Measurements from ENCODE around the gene EPHA8. TPM values are rescaled to one million over a fixed set of nuclear protein-coding genes. Genes with fewer than 3 reads are reported as not detected.

EPHA8 gene
- total RNA-seq, 1 donor from 2014 or later, result not detected

DNA sequence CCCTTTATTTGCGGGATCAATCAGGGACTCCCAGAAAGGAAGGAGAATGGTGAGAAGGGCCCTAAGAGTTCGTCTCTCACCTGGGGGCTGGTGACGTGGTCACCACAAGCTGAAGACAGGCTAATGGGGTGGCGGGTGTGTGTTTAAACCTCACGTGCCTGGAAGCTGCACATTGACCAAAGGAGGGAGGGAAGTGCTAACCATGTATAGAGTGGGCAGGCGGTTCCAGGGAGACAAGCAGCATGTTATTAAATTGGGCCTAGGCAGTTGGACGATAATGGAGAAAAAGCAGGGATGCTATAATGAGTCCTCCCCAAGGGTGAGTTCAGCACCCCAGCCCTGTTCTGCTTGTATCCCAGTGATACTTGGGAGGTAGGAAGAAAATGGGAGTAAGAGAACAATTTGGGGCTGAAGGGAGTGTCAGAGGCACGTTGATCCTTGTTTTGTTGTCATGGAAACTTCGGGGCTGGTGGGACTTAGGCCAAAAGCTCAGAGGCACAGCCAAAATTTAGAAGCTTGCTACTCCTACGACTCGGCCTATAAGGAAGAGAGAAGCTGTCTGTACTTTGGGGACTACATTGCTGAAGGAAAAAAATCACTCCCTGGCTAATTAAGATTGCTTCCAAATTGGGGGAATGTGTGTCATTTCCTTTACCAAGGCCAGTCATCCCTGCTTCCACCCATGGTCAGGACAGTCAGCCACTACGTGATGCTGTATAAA is 33.2 kb upstream of the EPHA8 start:
- H3K27ac Mint-ChIP-seq (ENCODE audit: unreplicated experiment), result no peak overlapping the region
- H3K27me3 Mint-ChIP-seq (ENCODE audit: low read depth), result no peaks in the 10 kb centered on the region
- DNase-seq (ENCODE audit: low spot score), result no peak
- H3K9me3 Mint-ChIP-seq (ENCODE audit: low read depth), result no peaks in the 10 kb centered on the region
- no peak for TF ChIP-seq CTCF (IDR thresholded peaks at IDR 0.05)
- H3K4me3 Mint-ChIP-seq (ENCODE audit: unreplicated experiment), result no peak overlapping the region
- H3K36me3 Mint-ChIP-seq (ENCODE audit: low read depth), result peaks cover 12% of the 10 kb centered on the region
- no peaks in the 10 kb centered on the region for H3K4me1 Mint-ChIP-seq (ENCODE audit: low read depth)

DNA sequence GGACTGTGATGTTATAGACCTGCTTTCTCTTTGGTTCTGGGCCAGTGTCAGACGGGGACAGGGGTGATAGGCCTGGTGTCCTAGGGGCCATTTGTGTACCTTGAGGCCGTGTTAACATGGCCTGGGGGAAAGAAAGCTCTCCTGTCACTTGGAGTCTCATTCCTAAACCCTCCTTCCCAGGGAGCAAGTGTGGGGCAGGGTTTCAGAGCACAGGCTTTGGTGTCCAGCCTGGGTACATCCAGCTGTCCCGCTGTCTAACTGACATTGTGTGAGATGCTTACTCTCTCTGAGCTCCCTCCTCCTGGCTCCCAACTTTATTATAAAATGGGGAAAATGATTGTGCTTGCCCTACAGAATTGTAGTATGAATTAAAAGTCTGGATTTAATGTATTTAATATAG is 32.6 kb upstream of the EPHA8 start:
- Mint-ChIP-seq H3K4me1 (ENCODE audit: low read depth) (no peaks in the 10 kb centered on the region), H3K36me3 (ENCODE audit: low read depth) (peaks cover 8% of the 10 kb centered on the region), H3K4me3 (ENCODE audit: unreplicated experiment) (no peak overlapping the region), H3K9me3 (ENCODE audit: low read depth) (no peaks in the 10 kb centered on the region), H3K27ac (ENCODE audit: unreplicated experiment) (no peak overlapping the region), H3K27me3 (ENCODE audit: low read depth) (no peaks in the 10 kb centered on the region)
- no peak for DNase-seq (ENCODE audit: low spot score)
- no peak for TF ChIP-seq CTCF (IDR thresholded peaks at IDR 0.05)

DNA sequence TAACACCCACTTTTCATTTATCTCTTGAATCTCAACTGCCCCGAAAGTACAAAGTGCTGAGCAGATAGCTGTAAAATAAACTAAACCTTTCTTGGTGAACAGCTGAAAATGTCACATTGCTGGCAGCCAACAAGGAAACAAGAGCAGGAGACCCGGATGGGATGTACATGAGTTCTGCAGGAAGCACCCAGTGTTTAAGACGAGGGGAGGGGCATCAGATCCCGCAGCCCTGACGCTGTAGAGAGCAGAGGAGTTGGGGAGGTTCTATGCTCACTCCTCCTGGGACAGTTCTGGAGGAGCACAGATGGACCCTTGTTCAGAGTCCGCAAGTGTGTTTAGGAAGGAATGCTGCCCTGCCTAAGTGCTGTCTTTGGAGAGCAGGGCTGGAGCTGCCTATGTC is 32.0 kb upstream of the EPHA8 start:
- no peak for TF ChIP-seq CTCF (IDR thresholded peaks at IDR 0.05)
- H3K27me3 Mint-ChIP-seq (ENCODE audit: low read depth), result no peaks in the 10 kb centered on the region
- no peak overlapping the region for H3K4me3 Mint-ChIP-seq (ENCODE audit: unreplicated experiment)
- H3K27ac Mint-ChIP-seq (ENCODE audit: unreplicated experiment), result no peak overlapping the region
- H3K9me3 Mint-ChIP-seq (ENCODE audit: low read depth), result no peaks in the 10 kb centered on the region
- peaks cover 5% of the 10 kb centered on the region for H3K36me3 Mint-ChIP-seq (ENCODE audit: low read depth)
- no peak for DNase-seq (ENCODE audit: low spot score)
- H3K4me1 Mint-ChIP-seq (ENCODE audit: low read depth), result no peaks in the 10 kb centered on the region

DNA sequence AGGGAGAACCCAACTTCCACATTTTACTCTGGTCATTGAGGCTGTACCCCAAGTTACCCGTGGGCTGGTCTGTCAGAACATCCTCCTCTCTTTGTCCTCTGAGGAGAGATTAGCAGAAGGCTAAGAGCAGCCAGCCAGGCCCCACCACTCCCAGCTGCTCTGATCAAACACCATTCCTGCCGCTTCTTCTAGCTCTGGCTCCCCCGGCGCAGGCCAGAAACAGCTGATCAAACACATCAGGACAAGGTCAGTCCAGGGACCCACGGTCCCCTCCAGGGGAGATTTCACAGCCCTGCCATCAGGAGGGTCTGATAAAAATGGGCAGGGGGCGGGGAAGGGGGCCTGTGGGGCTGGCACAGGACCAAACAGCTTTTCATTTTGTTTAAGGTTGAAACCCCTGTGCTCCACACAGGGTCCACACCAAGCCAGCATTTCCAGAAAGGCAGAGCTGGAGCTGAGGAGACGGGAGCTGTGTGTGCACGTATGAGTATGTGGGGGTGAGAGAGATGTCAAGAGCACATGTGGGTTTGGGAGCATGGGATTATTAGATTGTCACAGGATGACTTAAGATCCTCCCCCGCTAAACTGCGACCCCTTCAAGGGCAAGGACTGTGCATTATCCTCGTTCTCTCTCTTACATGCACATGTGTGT is 29.9 kb upstream of the EPHA8 start:
- Mint-ChIP-seq H3K27me3 (ENCODE audit: low read depth) (no peaks in the 10 kb centered on the region), H3K27ac (ENCODE audit: unreplicated experiment) (no peak overlapping the region), H3K36me3 (ENCODE audit: low read depth) (no peaks in the 10 kb centered on the region), H3K9me3 (ENCODE audit: low read depth) (no peaks in the 10 kb centered on the region), H3K4me1 (ENCODE audit: low read depth) (no peaks in the 10 kb centered on the region), H3K4me3 (ENCODE audit: unreplicated experiment) (no peak overlapping the region)
- DNase-seq (ENCODE audit: low spot score), result no peak
- no peak for TF ChIP-seq CTCF (IDR thresholded peaks at IDR 0.05)

GRCh38 chr1:22534951-22535350 is 28.3 kb upstream of the EPHA8 start:
- no peaks in the 10 kb centered on the region for H3K36me3 Mint-ChIP-seq (ENCODE audit: low read depth)
- no peak overlapping the region for H3K27ac Mint-ChIP-seq (ENCODE audit: unreplicated experiment)
- TF ChIP-seq CTCF (IDR thresholded peaks at IDR 0.05), result no peak
- H3K27me3 Mint-ChIP-seq (ENCODE audit: low read depth), result no peaks in the 10 kb centered on the region
- no peaks in the 10 kb centered on the region for H3K9me3 Mint-ChIP-seq (ENCODE audit: low read depth)
- no peak overlapping the region for H3K4me3 Mint-ChIP-seq (ENCODE audit: unreplicated experiment)
- no peak for DNase-seq (ENCODE audit: low spot score)
- H3K4me1 Mint-ChIP-seq (ENCODE audit: low read depth), result peaks cover under 1% of the 10 kb centered on the region

All from chondrocyte (in vitro differentiated cells).